Kidney glomerular epithelial cell (primary cell): ENCODE data around the gene PRPF6.
A peak's percentile ranks its signal among the peaks of the same experiment; 100 is the strongest.
"Not testable (repeated sequence)": the region's sequence is repeated elsewhere in the genome, so short reads cannot be mapped to it uniquely, and the experiment has no call there.

Experiments
- DNase-seq: peaks from one replicate; lab custom pipeline; 2025; lab: John Stamatoyannopoulos, UW

PRPF6 gene

DNA sequence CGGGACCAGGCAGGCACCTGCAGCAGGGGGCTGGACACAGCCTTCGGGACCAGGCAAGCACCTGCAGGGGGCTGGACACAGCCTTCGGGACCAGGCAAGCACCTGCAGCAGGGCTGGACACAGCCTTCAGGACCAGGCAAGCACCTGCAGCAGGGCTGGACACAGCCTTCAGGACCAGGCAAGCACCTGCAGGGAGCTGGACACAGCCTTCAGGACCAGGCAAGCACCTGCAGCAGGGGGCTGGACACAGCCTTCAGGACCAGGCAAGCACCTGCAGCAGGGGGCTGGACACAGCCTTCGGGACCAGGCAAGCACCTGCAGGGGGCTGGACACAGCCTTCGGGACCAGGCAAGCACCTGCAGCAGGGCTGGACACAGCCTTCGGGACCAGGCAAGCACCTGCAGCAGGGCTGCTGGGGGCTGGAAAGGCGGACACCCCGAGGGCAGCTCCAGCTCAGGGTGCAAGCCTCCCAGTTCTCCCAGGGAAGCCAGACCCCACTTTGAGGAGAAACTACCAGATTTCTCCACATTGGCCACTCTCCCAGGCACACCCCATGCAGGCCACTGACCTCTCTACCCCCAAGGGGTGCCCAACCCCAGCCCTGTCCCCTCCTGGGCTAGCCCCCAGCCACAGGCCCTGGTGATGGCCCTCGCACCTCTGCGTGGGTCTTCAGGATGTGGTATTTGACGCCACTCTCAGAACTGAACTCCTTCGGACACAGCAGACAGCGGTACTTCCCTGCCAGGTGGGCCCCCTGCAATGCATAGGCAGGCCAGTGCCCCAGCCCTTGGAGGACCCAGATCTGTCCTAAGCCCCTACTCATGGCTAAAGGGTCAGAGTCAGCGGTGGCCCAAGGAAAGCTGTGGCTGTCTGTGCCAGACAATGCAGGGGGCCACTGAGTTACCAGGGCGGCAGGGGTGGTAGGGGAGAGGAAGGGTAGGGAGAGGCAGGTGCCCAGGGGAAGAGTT, 20.0 kb upstream of the PRPF6 start:
- DNase-seq, result not testable (repeated sequence)

DNA sequence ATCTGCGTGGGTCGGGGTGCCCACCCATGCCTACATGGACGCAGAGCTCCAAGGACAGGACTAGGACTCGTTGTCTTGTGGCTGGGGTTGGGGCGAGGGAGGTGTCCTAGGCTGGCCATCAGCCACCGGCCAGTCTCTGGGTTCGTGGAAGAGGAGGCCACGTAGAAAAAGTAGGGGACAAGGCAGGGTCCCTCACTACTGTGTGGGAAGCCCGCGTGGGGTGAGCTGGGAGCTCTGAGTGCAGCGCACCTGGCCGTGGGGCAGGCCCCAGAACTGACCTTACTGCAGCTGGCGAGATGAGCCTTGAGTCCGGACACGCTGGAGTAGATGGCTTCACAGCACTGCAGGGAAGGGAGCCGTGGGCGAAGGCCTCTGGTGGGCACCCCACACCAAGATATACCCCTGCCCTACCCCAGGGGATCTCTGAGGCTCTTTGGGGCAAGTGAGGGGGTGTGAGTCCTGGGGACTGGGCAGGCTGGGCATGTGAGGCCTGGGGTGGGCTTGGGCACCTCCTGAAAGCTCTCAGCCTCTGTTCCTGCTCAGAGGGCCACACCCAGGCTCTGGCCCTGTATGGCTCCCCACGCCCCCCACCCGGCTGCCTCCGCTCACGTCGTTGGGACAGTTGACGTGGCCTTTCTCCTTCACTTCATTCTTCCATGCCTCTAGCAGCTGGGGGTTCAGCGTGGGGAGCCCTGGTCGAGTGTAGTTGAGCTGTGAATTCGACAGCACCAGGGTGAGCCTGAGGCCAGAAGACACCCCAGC, 19.1 kb upstream of the PRPF6 start:
- DNase-seq, result no peak

DNA sequence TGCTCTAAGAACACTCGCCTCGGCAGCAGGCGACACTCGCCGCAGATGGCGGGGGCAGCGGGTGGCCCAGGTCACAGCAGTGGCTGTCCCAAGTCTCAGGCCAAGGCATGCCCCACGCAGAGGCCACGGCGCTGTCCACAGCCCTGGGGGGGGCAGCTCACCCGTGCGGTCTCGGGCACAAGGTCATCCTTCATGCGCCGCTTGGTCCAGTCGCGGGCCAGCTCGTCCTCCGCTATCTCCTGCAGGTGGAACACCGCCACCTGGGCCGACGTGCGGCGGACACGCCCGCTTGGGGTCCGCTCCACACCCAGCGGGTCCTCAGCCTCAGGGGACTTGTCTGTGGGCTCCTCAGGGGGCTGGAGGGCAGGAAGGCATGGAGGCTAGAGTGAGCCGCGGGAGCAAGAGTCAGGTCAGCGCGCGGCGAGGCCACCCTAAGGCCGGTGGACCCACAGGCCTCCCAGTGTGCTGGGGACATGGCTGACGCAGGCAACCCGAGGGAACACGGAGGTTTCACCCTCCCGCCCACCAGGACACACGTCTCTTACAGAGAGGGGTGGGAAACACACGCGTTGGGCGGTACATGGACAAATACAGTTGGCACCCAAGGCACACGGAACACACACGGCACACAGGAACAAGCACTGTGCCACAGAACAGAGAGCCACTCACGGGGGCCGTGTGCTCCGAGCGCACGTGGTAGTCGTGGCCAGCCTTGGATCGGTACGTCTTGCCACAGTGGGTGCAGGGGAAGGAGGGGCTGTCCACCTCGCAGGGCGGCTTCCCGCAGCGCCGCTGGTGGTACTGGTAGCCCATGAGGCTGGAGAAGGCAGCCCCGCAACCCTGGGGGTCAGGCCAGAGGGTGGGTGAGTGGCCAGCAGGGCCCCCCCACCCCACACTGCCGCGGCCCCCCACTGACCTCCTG, 18.2 kb upstream of the PRPF6 start:
- no peak for DNase-seq

DNA sequence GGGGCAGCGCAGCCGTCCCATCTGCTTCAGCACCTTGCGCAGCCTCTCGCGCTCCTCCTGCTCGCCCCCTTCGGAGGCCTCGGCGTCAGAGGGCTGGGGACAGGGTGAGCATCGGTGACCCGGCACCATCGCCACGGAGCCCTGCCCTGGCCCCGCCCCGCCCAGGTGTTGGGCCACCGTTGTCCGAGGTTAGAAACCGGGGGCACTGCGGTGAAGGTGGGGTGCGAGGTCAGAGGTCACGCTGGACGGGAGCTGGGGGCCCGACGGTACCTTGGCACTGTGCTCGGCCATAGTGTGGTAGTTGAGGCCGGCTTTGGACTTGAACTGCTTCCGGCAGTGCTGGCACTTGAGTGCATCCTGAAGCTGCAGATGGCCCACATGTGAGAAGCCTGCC, 17.6 kb upstream of the PRPF6 start:
- DNase-seq, result no peak

DNA sequence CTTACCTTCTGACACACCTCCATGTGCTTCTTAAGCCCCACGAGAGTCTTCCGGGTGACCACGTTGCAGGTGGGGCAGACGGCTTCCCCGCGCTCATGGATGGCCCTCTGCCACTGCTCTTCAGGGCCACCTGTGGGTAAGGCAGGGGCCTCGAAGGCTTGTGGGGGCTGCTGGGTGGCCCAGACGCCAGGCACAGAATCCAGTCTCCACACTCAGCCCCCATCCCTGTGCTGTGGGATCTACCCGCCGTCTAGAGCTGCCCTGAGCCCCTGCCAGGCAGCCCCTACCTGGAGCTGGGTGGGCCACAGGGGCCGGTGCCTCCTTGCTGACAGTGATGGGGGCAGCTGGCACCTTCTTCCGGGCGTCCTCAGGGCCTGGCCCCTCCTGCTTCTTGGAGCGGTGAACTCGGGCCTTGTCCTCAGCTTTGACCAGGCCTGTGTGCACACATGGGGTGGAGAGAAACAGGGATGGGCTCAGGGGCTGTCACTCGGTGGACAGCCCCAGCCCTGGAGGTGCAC, 17.1 kb upstream of the PRPF6 start:
- DNase-seq, result no peak

DNA sequence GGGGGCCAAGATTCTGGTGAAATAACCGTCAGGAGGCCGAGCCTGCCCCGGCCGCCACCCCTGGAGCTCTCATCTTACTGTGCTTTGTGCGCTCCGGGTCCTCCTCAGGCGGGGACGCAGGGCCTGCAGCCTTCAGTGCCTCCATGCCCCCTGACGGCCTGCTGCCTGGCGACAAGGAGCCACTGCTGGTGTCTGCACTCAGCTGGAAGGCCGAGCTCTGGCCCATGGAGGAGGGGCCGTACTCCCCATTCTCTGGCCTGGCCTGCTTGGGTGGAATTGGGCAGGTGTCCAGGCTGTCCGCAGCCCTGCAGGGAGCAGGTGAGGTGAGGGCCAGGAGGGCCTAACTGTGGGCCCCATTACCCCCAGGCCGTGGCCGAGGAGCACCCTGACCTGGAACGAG, 16.5 kb upstream of the PRPF6 start:
- no peak for DNase-seq

DNA sequence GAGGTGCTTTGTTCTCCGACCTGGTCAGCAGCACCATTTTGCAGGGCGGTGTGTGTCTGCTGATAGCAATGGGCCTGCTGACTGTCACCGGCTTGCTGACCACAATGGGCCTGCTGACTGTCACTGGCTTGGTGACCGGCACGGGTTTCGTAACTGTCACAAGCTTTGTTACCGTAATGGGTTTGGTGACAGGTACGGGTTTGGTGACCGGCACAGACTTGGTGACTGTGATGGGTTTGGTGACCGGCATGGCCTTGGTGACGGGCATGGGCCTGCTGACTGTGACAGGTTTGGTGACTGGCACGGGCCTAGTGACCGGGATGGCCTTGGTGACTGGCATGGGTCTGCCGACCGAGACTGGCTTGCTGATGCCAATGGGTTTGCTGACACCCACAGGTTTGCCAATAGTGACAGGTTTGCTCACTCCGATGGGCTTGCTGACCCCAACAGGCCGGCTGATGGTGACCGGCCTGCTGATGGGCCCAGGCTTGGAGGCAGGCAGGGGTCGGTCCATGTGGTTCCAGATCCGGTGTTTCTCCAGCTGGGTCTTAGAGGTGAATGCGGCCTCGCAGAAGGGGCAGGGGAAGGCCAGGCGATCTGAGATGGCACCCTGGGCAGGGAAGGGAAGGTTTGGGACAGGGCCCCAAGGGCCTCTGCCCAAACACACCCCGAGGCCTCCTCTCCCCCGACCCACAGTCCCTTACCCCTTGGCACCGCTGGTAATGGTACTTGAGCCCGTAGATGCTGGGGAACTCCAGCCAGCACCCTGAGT, 14.6 kb upstream of the PRPF6 start:
- DNase-seq, result no peak

DNA sequence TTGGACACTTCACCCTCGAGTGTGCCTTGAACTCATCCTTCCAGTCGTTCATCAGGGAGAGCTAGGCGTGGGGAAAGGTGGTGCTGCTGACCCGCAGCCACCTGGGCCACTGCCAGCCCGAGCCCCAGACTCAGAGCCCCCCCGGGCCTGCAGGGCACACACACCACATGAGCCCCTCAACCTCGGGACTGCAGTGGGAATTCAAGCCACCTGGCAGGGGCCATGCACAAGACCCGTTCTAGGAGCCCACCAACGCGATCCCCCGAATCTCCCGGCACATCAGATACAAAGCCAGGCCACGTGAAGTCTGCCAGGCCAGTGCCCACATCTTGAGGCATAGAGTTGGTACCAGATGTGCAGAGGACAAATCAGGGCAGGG, 14.0 kb upstream of the PRPF6 start:
- no peak for DNase-seq

DNA sequence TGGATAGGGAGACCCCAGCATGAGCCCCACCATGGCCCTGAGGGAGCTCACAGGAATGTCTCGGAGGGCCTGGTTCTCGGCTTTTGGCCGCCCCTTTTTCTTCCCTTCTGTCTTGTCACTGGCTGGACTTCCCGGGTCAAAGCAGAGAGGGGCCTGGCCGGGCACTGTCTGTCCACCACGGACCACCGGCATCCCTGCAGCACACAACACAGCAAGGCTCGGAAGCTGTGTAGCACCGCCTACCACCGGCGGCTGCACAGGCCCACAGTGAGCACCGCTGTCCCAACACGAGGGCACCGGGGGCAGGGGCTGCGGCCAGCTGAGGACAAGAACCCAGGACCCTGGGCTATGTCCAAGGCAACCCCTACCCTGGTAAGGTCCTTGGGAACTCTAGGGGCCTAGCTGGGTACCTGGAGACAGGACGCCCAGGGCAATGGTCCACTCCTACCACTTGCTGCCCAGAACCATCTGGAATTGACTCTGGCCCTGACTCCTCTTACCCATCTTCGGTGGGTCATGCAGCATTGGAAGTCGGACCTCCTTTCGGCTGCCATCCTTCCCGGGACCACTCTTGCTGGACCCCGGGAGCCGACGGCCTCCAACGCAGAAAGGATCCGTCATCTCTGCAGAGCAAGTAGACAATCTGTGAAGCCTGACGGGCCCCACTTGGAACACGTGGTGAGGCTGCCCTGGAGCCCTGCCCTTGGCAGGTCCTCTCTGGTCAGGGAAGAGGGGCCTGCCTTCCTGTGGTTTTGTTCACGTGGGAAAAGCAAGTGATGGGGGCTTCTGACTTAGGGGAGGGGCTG, 13.4 kb upstream of the PRPF6 start:
- no peak for DNase-seq

DNA sequence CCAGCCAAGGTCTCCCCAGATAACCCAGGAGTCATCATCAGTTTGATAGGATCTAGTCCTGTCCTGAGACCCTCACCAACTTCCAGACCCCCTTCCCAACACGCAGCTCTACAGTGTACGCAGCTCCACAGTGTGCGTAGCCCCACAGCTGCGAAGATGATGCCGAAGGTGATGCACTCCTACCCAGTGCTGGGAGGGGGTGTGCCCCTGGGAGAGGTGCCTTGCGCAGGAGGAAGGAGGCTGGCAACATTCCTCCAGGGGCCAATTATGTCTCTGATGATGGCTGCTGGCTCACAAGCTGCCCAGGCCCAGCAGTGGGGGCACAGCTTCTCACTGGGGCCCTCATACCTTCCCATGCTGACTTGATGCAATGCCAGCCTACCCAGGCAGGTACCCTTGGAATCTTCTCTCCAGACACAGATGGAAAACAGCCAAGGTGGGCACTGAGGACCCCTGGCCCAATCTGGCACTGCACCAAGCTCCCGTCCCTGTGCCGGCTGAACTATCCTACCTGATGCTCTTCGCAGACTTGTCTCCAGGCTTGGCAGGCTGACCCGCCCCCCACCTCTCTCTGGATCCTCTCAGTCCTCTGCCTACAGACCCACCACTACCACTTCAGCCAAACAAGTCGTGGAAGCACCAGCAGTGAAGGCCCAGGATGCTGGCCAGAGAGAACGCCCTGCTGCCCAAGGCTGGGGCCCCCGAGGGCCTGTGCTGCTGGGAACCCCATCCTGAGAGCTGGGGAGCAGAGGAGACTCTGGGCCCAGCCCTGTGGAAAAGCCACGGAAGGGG, 12.6 kb upstream of the PRPF6 start:
- DNase-seq, result no peak

DNA sequence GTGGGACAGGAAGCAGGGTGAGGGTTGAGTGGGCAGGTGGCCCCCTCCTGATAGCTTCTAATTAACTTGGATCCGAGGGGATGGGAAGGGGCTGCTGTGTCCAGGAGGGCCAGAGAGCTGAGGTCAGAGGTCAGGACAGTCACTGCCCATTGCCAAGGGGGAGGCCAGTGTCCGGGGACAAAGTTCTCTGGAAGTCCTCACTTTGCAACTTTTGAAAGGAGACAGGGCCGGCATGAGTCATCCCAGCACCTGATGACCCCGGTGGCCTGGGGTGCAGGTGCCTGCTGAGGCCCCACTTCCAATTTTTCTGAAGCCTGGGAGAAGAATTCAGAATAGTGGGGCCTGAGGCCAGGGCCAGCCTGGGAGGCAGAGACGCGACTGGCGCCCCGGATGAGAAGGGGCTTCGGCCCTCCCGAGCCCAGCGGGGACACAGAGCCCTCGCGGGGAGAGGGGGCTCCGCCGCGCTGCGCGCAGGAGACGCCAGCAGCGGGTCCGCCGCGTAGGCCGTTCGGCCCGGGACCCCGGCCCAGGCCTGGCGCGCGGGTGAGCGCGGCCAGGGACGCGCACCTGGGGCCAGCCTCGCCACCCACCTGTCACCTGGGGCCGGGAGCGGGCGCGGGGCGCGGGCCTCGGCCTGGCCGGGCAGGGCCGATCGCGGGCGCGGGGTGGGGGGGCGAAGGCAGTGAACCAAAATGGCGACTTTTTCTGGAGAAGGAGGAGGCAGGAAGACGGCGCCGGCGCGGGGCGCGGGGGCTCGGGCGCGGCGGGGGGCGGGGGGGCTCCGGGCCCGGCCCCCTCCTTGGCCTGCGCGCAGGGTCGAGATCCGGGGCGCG, 11.8 kb upstream of the PRPF6 start:
- DNase-seq, result no peak

DNA sequence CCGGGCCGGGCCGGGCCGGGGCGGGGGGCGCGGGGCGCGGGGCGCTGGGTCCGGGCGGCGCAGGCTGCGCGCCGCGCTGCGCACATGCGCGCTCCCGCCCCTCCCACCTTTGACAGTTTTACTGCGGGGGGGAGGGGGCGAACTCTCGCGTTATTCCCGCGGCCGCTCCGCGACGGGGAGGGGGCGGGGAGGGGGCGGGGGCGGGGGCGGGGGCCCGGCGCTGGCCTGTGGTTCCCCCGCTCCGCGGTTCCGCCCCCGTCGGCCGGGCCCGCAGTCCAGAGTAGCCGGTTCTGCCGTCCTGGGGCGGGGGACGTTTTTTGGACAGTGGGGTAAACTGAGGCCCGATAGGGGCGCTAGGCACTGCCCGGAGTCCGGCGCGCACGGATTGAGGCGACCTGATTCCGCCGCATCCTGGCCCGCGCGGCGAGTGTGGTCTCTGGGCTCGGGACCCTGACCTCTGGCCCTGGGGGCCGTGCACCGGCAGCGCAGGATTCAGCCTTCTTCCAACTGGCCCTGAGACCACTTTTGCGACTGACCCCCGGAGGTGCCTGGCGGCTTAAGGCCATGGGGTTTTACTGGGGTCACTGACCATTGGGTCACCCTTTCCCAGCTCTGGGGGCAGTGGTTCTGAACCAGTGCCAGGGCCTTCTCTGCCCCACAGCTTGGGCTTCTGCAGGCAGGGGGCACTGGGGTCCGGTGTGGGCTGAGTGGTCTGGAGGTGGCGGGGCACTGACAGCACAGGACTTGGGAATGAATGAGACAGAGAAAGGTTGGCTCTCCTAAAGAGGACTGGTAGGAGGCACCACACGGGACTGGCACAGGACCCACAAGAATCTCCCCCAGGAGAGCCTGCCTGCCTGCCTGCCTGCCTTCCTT, 10.9 kb upstream of the PRPF6 start, which contains the start of gene ZNF512B:
TSS of gene ZNF512B (minus strand) at position 93 of the 876 bp plus-strand sequence. CDS start 1,980 bp downstream, outside the sequence.
- DNase-seq, result peak; percentile 30

DNA sequence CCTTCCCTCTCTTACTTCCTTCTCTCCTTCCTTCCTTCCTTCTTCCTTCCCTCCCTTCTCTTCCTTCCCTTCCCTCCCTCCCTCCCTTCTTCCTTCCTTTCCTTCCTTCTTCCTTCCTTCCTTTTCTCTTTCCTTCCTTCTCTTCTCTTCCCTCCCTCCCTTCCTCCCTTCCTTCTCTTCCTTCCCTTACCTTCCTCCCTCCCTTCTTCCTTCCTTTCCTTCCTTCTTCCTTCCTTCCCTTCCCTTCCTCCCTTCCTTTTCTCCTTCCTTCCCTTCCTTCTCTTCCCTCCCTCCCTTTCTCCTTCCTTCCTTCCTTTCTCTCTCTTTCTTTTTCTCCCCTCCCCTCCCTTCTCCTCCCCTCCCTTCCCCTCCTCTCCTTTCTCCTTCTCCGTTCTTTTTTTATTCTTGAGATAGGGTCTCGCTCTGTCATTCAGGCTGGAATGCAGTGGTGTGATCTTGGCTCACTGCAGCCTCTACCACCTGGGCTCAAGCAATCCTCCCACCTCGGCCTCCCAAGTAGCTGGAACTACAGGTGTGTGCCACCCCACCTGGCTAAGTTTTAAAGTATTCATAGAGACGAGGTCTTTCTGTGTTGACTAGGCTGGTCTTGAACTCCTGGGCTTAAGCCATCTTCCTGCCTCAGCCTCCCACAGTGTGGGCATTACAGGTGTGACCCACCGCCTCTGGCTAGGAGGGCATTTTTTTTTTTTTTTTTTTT, 10.1 kb upstream of the PRPF6 start:
- DNase-seq, result no peak

DNA sequence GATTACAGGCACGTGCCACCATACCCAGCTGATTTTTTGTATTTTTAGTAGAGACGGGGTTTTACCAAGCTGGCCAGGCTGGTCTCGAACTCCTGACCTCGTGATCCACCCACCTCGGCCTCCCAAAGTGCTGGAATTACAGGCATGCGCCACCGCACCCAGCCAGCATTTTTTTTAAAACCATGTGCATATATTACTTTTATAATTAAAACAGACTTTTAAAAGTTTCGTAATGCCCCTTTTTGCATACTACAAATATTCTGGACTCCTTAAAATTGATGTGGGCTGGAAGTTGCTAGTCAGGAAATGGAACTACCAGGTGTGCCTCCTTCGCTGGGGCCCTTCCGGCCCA, 9.0 kb upstream of the PRPF6 start:
- DNase-seq, result not testable (repeated sequence)

DNA sequence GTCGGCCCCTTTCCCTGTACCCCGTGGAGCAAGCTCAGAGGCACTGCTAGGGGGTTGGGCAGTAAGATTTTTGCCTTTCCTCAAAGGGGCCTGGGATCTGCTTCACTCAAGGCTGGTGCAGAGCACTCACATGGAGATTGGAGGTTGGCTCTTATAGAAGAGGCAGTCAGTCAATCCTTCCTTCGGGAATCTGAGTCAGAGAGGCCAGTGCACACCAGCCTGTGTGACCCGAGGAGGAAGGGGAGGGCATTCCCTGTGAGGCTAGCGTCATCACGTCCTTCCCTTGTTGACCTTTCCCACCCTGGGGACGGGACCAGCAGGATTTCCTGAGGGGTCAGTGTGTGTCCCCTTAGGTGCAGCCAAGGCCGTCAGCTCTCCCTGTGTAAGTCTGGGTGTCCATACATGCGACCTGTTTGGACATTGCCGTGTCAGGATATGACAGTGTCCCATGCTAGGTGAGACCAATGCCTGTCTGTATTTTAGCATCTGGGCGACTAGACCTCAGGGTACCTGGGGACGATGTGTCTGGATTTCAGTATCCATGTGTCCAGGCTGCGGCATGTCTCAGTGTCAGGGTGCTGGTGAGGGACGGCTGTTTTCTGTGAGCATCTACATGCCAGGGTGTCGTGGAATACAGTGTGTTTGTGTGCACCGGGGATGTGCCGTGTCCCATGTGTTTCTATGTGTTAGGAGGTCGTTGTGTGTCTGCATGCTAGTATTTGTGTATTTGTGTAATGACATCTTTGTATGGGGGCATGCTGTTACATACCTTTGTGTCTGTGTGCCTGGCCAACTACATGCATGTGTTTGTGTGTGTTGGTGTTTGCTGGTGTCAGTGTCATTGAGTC, 8.4 kb upstream of the PRPF6 start:
- DNase-seq, result no peak

DNA sequence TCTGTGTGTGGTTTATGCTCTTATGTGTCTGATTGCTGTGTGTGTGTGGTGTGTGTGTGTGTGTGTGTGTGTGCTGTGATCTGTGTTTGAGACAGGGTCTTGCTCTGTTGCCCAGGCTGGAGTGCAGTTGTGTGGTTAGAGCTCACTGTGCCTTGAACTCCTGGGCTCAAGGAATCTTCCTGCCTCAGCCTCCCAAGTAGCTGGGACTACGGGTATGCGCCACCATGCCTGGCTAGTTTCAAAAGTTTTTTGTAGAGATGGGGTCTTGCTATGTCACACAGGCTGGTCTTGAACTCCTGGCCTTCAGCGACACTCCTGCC, 7.8 kb upstream of the PRPF6 start:
- no peak for DNase-seq
